ENCODE measurements around the gene ABL1. TPM values are rescaled to one million over a fixed set of nuclear protein-coding genes. Genes with fewer than 3 reads are reported as not detected.
A peak's percentile ranks its signal among the peaks of the same experiment; 100 is the strongest.

Gene ABL1
- total RNA-seq, 1 experiment from 2014 or later, result 9.9 TPM

GRCh38 chr9:130896233-130897014, 61.4 kb downstream of the ABL1 start, which contains the start of gene QRFP:
Gene QRFP, minus strand, starts transcription at chr9:130896812. Its CDS starts 2,974 bp downstream, at chr9:130893838.
- Histone ChIP-seq H3K79me2 (ENCODE audit: low read length) (no peaks in the 10 kb centered on the region), H4K20me1 (ENCODE audit: insufficient read depth, low read depth, low read length) (peaks cover 6% of the 10 kb centered on the region; the same call in 1 of the 2 replicates), H2AFZ (ENCODE audit: low read length) (no peak within 1 kb of the TSS), H3K27ac (ENCODE audit: low read length) (no peak within 1 kb of the TSS), H3K27me3 (ENCODE audit: low read length) (no peaks in the 10 kb centered on the region), H3K4me2 (ENCODE audit: low read depth, low read length, poor library complexity, severe bottlenecking) (no peak within 1 kb of the TSS), H3K9me3 (ENCODE audit: low read length) (no peaks in the 10 kb centered on the region), H3K4me3 (ENCODE audit: low read length) (no peak within 1 kb of the TSS), H3K36me3 (ENCODE audit: insufficient read depth, low read length) (no peaks in the 10 kb centered on the region), H3K9me2 (replicated peaks; ENCODE audit: insufficient read depth, low read length) (no peaks in the 10 kb centered on the region), H3K9ac (ENCODE audit: low read length) (no peak within 1 kb of the TSS), H3K4me1 (ENCODE audit: low read length) (no peaks in the 10 kb centered on the region)
- peak; percentile 52 for DNase-seq

- peaks cover 6% of the 10 kb centered on the region; the same call in 1 of the 2 replicates for H4K20me1 ChIP-seq (ENCODE audit: insufficient read depth, low read depth, low read length)
- no peaks in the 10 kb centered on the region for H3K79me2 ChIP-seq (ENCODE audit: low read length)
- no peak overlapping the region for H3K9ac ChIP-seq (ENCODE audit: low read length)
- H3K36me3 ChIP-seq (ENCODE audit: insufficient read depth, low read length), result no peaks in the 10 kb centered on the region
- no peak for DNase-seq
- H3K4me1 ChIP-seq (ENCODE audit: low read length), result no peaks in the 10 kb centered on the region
- no peaks in the 10 kb centered on the region for H3K27me3 ChIP-seq (ENCODE audit: low read length)
- H3K4me3 ChIP-seq (ENCODE audit: low read length), result no peak overlapping the region
- no peaks in the 10 kb centered on the region for H3K9me3 ChIP-seq (ENCODE audit: low read length)
- no peak overlapping the region for H3K27ac ChIP-seq (ENCODE audit: low read length)
- no peaks in the 10 kb centered on the region for H3K9me2 ChIP-seq (replicated peaks; ENCODE audit: insufficient read depth, low read length)
- H2AFZ ChIP-seq (ENCODE audit: low read length), result no peak overlapping the region
- no peak overlapping the region for H3K4me2 ChIP-seq (ENCODE audit: low read depth, low read length, poor library complexity, severe bottlenecking)
Observed at GRCh38 chr9:130897105-130897751, 62.2 kb downstream of the ABL1 start.

DNA sequence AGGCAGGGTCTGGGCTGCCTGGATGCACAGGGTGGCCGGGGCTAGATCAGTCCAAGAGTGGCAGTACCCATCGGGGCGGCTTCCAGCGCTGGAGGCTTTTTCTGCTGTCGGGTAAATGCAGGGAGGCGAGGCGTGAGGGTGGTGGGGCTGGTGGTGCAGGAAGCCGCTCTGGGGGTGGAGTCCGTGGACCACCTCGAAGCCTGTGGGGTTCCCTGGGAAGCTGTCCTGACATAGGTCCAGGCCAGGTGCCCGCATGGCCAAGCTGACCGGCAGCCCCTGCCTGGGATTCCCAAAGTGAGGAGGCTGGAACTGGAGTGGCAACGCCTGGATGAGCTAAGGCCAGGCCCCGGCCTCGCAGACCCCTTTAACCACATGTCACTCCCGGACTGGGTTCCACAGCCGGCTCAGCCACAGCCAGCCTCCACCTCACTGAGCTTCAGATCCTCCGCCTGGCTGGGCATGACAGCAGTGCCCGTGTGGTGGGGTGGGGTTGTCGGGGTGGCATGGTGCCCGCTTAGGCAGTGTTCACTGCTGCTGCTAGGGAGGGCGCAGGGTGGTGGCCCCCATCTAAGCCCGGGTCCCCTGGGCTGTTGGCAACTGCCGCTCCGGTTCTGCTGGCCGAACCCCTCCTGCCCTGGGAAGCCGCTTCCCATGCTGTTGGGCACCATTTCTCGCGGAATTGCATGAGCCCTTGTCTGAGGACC, 62.9 kb downstream of the ABL1 start:
- no peak overlapping the region for H3K27ac ChIP-seq (ENCODE audit: low read length)
- no peak for DNase-seq
- no peaks in the 10 kb centered on the region for H3K4me1 ChIP-seq (ENCODE audit: low read length)
- no peaks in the 10 kb centered on the region for H3K36me3 ChIP-seq (ENCODE audit: insufficient read depth, low read length)
- H3K9me3 ChIP-seq (ENCODE audit: low read length), result no peaks in the 10 kb centered on the region
- no peaks in the 10 kb centered on the region for H3K79me2 ChIP-seq (ENCODE audit: low read length)
- peaks cover 6% of the 10 kb centered on the region; the same call in 1 of the 2 replicates for H4K20me1 ChIP-seq (ENCODE audit: insufficient read depth, low read depth, low read length)
- no peak overlapping the region for H3K4me2 ChIP-seq (ENCODE audit: low read depth, low read length, poor library complexity, severe bottlenecking)
- no peak overlapping the region for H3K4me3 ChIP-seq (ENCODE audit: low read length)
- H3K9me2 ChIP-seq (replicated peaks; ENCODE audit: insufficient read depth, low read length), result no peaks in the 10 kb centered on the region
- no peak overlapping the region for H3K9ac ChIP-seq (ENCODE audit: low read length)
- H2AFZ ChIP-seq (ENCODE audit: low read length), result no peak overlapping the region
- H3K27me3 ChIP-seq (ENCODE audit: low read length), result no peaks in the 10 kb centered on the region

DNA sequence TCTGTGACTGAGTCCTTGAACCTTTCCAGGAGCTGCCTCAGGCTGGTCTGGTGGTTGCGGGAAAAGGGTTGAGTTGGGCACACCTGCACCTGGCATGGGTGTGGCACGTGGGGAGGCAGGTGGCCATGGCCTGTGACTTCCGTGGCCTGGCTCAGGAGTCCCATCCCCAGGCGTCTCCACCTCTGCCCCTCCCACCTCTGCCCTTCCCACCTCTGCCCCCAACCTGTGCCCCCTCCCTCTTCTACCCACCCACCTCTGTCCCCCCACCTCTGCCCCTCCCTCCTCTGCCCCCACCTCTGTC, 63.4 kb downstream of the ABL1 start:
- H3K9me2 ChIP-seq (replicated peaks; ENCODE audit: insufficient read depth, low read length), result no peaks in the 10 kb centered on the region
- DNase-seq, result no peak
- no peaks in the 10 kb centered on the region for H3K27me3 ChIP-seq (ENCODE audit: low read length)
- no peak overlapping the region for H2AFZ ChIP-seq (ENCODE audit: low read length)
- H3K27ac ChIP-seq (ENCODE audit: low read length), result no peak overlapping the region
- H3K4me2 ChIP-seq (ENCODE audit: low read depth, low read length, poor library complexity, severe bottlenecking), result no peak overlapping the region
- H3K79me2 ChIP-seq (ENCODE audit: low read length), result no peaks in the 10 kb centered on the region
- H3K9ac ChIP-seq (ENCODE audit: low read length), result no peak overlapping the region
- no peaks in the 10 kb centered on the region for H3K9me3 ChIP-seq (ENCODE audit: low read length)
- no peak overlapping the region for H3K4me3 ChIP-seq (ENCODE audit: low read length)
- no peaks in the 10 kb centered on the region for H3K36me3 ChIP-seq (ENCODE audit: insufficient read depth, low read length)
- H3K4me1 ChIP-seq (ENCODE audit: low read length), result no peaks in the 10 kb centered on the region
- peaks cover 6% of the 10 kb centered on the region; the same call in 1 of the 2 replicates for H4K20me1 ChIP-seq (ENCODE audit: insufficient read depth, low read depth, low read length)

GRCh38 chr9:130899051-130899748, 64.1 kb downstream of the ABL1 start:
- Histone ChIP-seq H3K4me2 (ENCODE audit: low read depth, low read length, poor library complexity, severe bottlenecking) (no peak overlapping the region), H3K9ac (ENCODE audit: low read length) (no peak overlapping the region), H3K79me2 (ENCODE audit: low read length) (no peaks in the 10 kb centered on the region), H3K9me2 (replicated peaks; ENCODE audit: insufficient read depth, low read length) (no peaks in the 10 kb centered on the region), H4K20me1 (ENCODE audit: insufficient read depth, low read depth, low read length) (peaks cover 6% of the 10 kb centered on the region; the same call in 1 of the 2 replicates), H3K36me3 (ENCODE audit: insufficient read depth, low read length) (no peaks in the 10 kb centered on the region), H3K27me3 (ENCODE audit: low read length) (no peaks in the 10 kb centered on the region), H3K4me1 (ENCODE audit: low read length) (no peaks in the 10 kb centered on the region), H3K27ac (ENCODE audit: low read length) (no peak overlapping the region), H2AFZ (ENCODE audit: low read length) (no peak overlapping the region), H3K9me3 (ENCODE audit: low read length) (no peaks in the 10 kb centered on the region), H3K4me3 (ENCODE audit: low read length) (no peak overlapping the region)
- DNase-seq, result no peak

DNA sequence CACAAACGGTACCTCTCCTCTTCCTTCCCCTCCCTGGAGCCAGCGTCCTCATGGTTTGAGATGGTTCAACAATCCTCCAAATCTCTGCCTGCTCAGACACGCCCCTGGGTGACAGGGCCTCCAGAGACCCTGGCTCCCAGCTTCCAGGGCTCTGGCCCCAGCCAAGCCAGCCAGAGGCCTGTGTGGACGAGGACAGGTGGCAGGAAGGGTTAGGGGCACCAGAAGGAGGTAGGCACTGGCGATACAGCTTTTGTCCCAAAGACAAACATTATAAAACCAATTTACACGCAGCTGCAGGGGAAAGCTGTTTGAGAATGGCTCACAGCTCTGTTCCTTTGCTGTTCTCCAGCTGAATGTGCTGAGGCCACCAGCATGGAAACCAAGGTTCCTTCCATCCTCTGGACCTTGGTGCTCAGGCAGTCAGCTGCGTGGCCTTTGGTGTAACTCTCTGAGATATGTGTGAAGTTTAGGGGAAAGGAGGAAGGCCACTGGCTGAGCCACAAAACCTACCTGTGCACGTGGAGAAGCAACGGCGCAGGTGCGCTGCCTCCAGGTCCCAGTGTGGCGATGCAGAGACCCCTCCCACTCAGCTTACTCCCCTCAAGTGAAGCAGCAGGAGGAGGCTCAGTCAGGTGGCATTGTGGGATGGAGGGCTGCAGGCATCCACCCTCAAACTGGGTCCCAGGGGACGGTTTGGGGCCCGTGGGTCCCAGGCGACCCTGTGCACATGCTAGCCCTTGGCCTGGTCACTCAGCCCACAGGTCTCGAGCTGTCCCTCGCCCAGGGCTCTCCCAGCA, 65.8 kb downstream of the ABL1 start:
- DNase-seq, result no peak
- H3K4me1 ChIP-seq (ENCODE audit: low read length), result no peaks in the 10 kb centered on the region
- no peaks in the 10 kb centered on the region for H3K79me2 ChIP-seq (ENCODE audit: low read length)
- no peak overlapping the region for H3K9ac ChIP-seq (ENCODE audit: low read length)
- H2AFZ ChIP-seq (ENCODE audit: low read length), result no peak overlapping the region
- H3K4me3 ChIP-seq (ENCODE audit: low read length), result no peak overlapping the region
- no peaks in the 10 kb centered on the region for H3K36me3 ChIP-seq (ENCODE audit: insufficient read depth, low read length)
- no peaks in the 10 kb centered on the region for H3K9me3 ChIP-seq (ENCODE audit: low read length)
- H4K20me1 ChIP-seq (ENCODE audit: insufficient read depth, low read depth, low read length), result peaks cover 6% of the 10 kb centered on the region; the same call in 1 of the 2 replicates
- no peaks in the 10 kb centered on the region for H3K9me2 ChIP-seq (replicated peaks; ENCODE audit: insufficient read depth, low read length)
- no peaks in the 10 kb centered on the region for H3K27me3 ChIP-seq (ENCODE audit: low read length)
- H3K4me2 ChIP-seq (ENCODE audit: low read depth, low read length, poor library complexity, severe bottlenecking), result no peak overlapping the region
- H3K27ac ChIP-seq (ENCODE audit: low read length), result no peak overlapping the region

- Histone ChIP-seq H3K27me3 (ENCODE audit: low read length) (no peaks in the 10 kb centered on the region), H2AFZ (ENCODE audit: low read length) (no peak overlapping the region), H3K4me1 (ENCODE audit: low read length) (no peaks in the 10 kb centered on the region), H3K9ac (ENCODE audit: low read length) (no peak overlapping the region), H3K4me2 (ENCODE audit: low read depth, low read length, poor library complexity, severe bottlenecking) (no peak overlapping the region), H3K4me3 (ENCODE audit: low read length) (no peak overlapping the region), H3K79me2 (ENCODE audit: low read length) (no peaks in the 10 kb centered on the region), H3K9me3 (ENCODE audit: low read length) (no peaks in the 10 kb centered on the region), H3K36me3 (ENCODE audit: insufficient read depth, low read length) (no peaks in the 10 kb centered on the region), H3K27ac (ENCODE audit: low read length) (no peak overlapping the region), H4K20me1 (ENCODE audit: insufficient read depth, low read depth, low read length) (no peaks in the 10 kb centered on the region; the same call in 1 of the 2 replicates), H3K9me2 (replicated peaks; ENCODE audit: insufficient read depth, low read length) (no peaks in the 10 kb centered on the region)
- no peak for DNase-seq
Observed at GRCh38 chr9:130901498-130902203, 66.6 kb downstream of the ABL1 start.
